Activated T-helper 1 cell treated with anti-CD3 and anti-CD28 coated beads, Interleukin-2, amount 50 U/mL, for 16 hours (primary cell): Measurements from ENCODE around the gene LOXL4.

Experiments used
- DNase-seq, 2 donors: peaks; one replicate each; pipeline ENCODE4 v3.0.0-alpha.2; 2020; ENCODE audit warnings: low read depth in 1 of 2, low spot score in 1 of 2

LOXL4 gene

GRCh38 chr10:98295401-98295811 lies 27.4 kb upstream of the LOXL4 start:
- DNase-seq, result no peak

- DNase-seq, result no peak
These were observed 26.3 kb upstream of the LOXL4 start for GRCh38 chr10:98294270-98294627.

GRCh38 chr10:98293550-98294269 lies 25.7 kb upstream of the LOXL4 start:
- DNase-seq, result no peak

- DNase-seq, result no peak
These were observed 25.0 kb upstream of the LOXL4 start for GRCh38 chr10:98292971-98293370.

- no peak for DNase-seq
These were observed 21.8 kb upstream of the LOXL4 start for GRCh38 chr10:98289802-98290209.

- DNase-seq, result no peak
These were observed 19.3 kb upstream of the LOXL4 start for GRCh38 chr10:98287321-98287720.

GRCh38 chr10:98286419-98286818 lies 18.4 kb upstream of the LOXL4 start:
- no peak for DNase-seq

- no peak for DNase-seq
These were observed 17.4 kb upstream of the LOXL4 start for GRCh38 chr10:98285416-98285815.

GRCh38 chr10:98276311-98276710 lies 8.3 kb upstream of the LOXL4 start:
- no peak for DNase-seq

- DNase-seq, result no peak
These were observed 6.6 kb upstream of the LOXL4 start for GRCh38 chr10:98274562-98274961.

GRCh38 chr10:98273057-98273850 lies 5.3 kb upstream of the LOXL4 start:
- DNase-seq, result no peak

- DNase-seq, result no peak
These were observed 4.7 kb upstream of the LOXL4 start for GRCh38 chr10:98272656-98273055.

- DNase-seq, result no peak
These were observed 4.3 kb upstream of the LOXL4 start for GRCh38 chr10:98272245-98272644.

- DNase-seq, result no peak
These were observed 2.8 kb upstream of the LOXL4 start for GRCh38 chr10:98270786-98271185.

GRCh38 chr10:98270073-98270740 lies 2.2 kb upstream of the LOXL4 start:
- DNase-seq, result no peak

- DNase-seq, result no peak
These were observed 1.5 kb upstream of the LOXL4 start for GRCh38 chr10:98269435-98269912.

GRCh38 chr10:98268694-98269431 lies 869 bp upstream of the LOXL4 start:
- no peak for DNase-seq

- DNase-seq, result no peak
These were observed 713 bp downstream of the LOXL4 start for GRCh38 chr10:98267069-98267893.

- DNase-seq, result no peak
These were observed 1.3 kb downstream of the LOXL4 start for GRCh38 chr10:98266647-98267046.
